Neutrophil (primary cell): ENCODE results near the gene TGM2.

Experiments
- H3K27ac ChIP-seq: fragments of 200-600 bp; sonication (generic); 2 replicates; pipeline ENCODE4 v1.5.1; 2016; ENCODE audit warnings: mild to moderate bottlenecking, moderate library complexity
- H3K27me3 ChIP-seq: fragments of 200-600 bp; sonication (generic); 2 replicates; pipeline ENCODE4 v1.6.0; 2016; ENCODE audit warnings: mild to moderate bottlenecking
- H3K36me3 ChIP-seq: fragments of 200-600 bp; sonication (generic); 2 replicates; pipeline ENCODE4 v1.5.1; 2017
- H3K4me1 ChIP-seq, 2 experiments: fragments of 200-600 bp in 1 of 2; sonication (generic) in 1 of 2; 1 replicate in 1 of 2; 2 replicates in 1 of 2; pipeline versions ENCODE4 v1.5.1 to v1.6.1; 2013 to 2016; ENCODE audit warnings: low read depth in 1 of 2, low read length in 1 of 2, mild to moderate bottlenecking in 1 of 2, moderate library complexity in 1 of 2; ENCODE audit not compliant: control insufficient read depth in 1 of 2, insufficient read depth in 1 of 2
- H3K4me3 ChIP-seq, 2 experiments: fragments of 200-600 bp in 1 of 2; sonication (generic) in 1 of 2; 1 replicate in 1 of 2; 2 replicates in 1 of 2; pipeline ENCODE4 v1.5.1; 2013 to 2016; ENCODE audit warnings: low read depth in 1 of 2, low read length in 1 of 2, mild to moderate bottlenecking in 1 of 2, moderate library complexity in 1 of 2
- H3K9me3 ChIP-seq: fragments of 200-600 bp; sonication (generic); 2 replicates; pipeline ENCODE4 v1.5.1; 2016
- TF ChIP-seq, protein P1 (sequence below): fragments of 200-600 bp; sonication (generic); IDR thresholded peaks from 2 replicates; pipeline ENCODE4 v1.5.1; 2016; ENCODE audit warnings: antibody characterized with exemption

TGM2 gene

DNA sequence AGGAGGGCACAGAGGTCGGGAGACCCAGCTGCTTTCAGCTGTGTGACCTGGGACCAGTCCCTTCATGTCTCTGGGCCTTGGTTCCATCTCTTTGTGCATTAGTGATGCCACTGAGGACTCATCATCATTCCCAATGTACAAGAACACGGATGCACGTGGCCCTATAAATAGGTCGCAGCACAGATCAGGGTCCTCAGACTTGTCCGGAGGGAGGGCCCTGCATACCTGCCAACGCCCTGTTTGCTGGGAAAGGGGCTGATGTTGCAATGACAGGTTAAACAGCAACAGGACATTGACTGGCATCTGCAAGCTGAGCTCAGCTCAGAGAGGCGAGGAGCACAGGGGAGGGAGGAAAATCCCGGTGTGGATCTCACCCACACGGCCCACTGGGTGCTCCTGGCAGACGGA is 21.8 kb downstream of the TGM2 start:
- Histone ChIP-seq H3K9me3 (no peaks in the 10 kb centered on the region), H3K4me3 (no peak overlapping the region), H3K4me1 (no peaks in the 10 kb centered on the region), H3K27ac (no peak overlapping the region), H3K36me3 (no peaks in the 10 kb centered on the region), H3K27me3 (no peaks in the 10 kb centered on the region)
- TF ChIP-seq, protein P1, sequence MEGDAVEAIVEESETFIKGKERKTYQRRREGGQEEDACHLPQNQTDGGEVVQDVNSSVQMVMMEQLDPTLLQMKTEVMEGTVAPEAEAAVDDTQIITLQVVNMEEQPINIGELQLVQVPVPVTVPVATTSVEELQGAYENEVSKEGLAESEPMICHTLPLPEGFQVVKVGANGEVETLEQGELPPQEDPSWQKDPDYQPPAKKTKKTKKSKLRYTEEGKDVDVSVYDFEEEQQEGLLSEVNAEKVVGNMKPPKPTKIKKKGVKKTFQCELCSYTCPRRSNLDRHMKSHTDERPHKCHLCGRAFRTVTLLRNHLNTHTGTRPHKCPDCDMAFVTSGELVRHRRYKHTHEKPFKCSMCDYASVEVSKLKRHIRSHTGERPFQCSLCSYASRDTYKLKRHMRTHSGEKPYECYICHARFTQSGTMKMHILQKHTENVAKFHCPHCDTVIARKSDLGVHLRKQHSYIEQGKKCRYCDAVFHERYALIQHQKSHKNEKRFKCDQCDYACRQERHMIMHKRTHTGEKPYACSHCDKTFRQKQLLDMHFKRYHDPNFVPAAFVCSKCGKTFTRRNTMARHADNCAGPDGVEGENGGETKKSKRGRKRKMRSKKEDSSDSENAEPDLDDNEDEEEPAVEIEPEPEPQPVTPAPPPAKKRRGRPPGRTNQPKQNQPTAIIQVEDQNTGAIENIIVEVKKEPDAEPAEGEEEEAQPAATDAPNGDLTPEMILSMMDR: no peak

DNA sequence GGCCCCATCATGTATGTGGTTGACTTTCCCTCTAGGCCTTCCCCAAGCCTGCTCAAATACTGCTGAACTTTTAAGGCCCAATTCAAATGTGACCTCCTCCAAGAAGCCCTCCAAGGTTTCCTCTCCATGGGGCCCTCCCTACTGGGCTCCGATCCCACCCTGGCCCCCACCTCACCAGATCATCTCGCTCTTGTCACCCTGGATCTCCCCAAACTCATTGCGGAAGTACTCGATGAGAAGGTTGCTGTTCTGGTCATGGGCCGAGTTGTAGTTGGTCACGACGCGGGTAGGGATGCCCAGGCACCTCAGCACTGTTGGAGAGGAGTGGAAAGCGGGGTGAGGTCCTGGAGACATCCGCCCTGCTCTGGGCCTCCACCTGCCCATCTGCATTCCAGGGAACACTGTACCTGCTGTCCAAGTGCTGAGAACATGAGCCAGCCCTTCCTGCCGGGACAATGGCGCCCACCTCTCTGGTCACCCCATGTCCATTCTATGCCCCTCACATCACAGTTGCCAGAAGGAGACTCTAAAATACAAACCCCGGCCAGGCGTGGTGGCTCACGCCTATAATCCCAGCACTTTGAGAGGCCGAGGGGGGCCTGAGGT is 23.1 kb downstream of the TGM2 start:
- no peaks in the 10 kb centered on the region for H3K4me1 ChIP-seq
- H3K36me3 ChIP-seq: no peaks in the 10 kb centered on the region
- no peak overlapping the region for H3K27ac ChIP-seq
- no peaks in the 10 kb centered on the region for H3K9me3 ChIP-seq
- H3K4me3 ChIP-seq: no peak overlapping the region
- TF ChIP-seq, protein P1: no peak
- H3K27me3 ChIP-seq: no peaks in the 10 kb centered on the region

DNA sequence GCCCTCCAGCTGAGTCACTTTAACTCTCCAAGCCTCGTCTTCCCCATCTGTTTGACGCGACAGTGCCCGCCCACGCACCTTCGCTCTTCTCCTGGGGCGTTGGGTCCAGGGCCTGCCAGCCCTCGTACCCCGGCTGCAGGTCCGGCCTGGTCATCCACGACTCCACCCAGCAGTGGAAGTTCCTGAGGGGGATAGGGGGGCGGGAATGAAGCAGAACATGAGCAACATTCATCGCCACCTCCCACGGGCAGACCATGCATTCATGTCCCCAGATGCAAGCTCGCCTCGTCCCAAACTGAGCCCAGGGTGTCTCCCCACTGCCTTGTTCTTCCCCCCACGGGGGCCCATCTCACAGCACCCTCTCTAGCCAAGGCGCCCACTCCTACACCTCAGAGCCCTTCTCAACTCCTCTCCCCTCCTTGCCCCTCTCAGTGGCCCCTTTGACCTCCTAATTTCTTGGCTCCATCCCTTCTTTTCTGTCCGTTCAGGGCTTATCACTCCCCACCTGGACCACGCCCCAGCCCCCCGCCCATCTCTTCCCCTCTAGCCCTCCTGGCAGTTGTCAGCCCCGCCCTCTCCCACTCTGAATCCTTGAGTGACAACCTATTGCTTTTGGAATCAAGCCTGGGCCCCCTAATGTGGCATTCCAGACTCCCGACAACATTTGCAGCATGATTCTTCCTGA is 23.7 kb downstream of the TGM2 start:
- Histone ChIP-seq H3K4me1 (no peaks in the 10 kb centered on the region), H3K36me3 (no peaks in the 10 kb centered on the region)

DNA sequence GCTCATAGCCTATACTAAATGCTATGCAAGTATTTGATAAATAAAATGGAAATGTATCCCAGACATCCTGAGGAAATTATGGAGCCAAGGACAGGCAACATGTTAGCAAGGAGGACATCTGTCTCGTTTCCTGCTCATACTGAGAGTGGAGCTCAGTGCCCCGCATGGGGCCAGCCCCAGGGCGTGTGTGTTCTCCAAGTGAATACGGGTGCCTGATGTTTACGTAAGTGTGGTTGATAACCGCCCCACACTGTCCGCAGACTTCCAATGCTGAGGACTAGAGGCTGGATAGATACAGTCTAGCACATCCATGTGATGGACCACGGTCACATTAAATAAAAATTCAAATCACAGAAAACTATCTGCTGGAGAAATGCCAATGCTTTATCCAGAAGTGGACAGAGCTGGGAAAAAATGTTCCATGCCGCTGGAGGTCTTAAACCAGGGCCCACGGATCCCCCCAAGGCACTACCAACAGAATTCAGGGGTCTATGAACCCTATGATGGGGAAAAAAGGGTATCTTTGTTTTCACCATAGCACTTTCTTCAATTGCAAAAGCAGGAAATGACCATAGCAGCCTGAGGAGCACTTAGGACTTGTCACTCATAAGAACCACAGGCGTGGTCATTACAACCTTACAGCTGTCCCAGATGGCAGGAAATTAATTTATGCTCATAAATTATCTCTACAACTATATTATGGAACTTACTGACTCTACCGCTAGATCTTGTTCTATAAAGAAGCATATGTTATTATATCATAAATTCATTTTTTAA is 24.9 kb downstream of the TGM2 start:
- no peaks in the 10 kb centered on the region for H3K9me3 ChIP-seq
- no peaks in the 10 kb centered on the region for H3K27me3 ChIP-seq
- no peak overlapping the region for H3K4me3 ChIP-seq
- H3K36me3 ChIP-seq: no peaks in the 10 kb centered on the region
- no peak overlapping the region for H3K27ac ChIP-seq
- TF ChIP-seq, protein P1: no peak
- no peaks in the 10 kb centered on the region for H3K4me1 ChIP-seq

More for the DNA sequence above, 23.7 kb downstream of the TGM2 start:
- H3K9me3 ChIP-seq: no peaks in the 10 kb centered on the region
- no peaks in the 10 kb centered on the region for H3K27me3 ChIP-seq
- TF ChIP-seq, protein P1: no peak
- no peak overlapping the region for H3K4me3 ChIP-seq
- H3K27ac ChIP-seq: no peak overlapping the region

DNA sequence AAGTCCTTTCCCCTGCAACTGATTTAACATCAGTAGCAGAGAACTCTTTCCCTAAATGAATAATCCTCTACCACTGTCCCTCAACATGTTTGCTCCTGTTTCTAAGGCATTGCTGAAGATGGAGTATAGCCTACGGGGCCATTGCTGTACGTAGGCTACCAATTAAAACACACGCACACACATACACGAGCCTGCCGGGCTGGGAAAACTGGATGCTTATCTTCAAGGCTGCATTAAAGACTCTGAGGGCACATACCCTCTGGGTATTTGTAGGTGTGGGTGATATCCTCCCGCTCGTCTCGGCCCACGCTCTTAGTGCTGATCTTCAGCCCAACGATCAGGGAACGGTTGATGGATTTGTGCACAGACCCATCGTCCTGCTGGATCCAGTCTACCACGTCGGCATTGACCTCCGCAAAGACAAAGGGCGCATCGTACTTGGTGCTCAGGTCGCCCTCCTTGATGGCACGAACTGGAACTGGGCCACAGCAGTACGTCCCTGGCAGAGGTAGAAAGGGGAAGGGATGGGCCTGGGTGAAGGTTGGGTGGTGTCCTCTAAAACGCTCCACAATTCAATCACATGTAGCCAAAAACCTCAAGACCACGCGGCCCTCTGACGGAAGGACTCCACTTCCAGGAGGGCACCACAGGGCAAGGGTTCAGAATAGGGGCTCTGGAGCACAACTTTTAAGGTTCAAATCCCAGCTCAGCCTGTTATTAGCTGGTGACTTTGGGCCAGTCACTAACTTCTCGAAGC is 25.7 kb downstream of the TGM2 start:
- TF ChIP-seq, protein P1: no peak
- H3K4me1 ChIP-seq: no peaks in the 10 kb centered on the region
- H3K9me3 ChIP-seq: no peaks in the 10 kb centered on the region
- no peaks in the 10 kb centered on the region for H3K36me3 ChIP-seq
- H3K27ac ChIP-seq: no peak overlapping the region
- H3K4me3 ChIP-seq: no peak overlapping the region
- no peaks in the 10 kb centered on the region for H3K27me3 ChIP-seq
